Mesendoderm (in vitro differentiated cells): ENCODE results near the gene PTDSS2.

Experiments
- DNase-seq: peaks from one replicate; pipeline ENCODE4 v3.0.0; 2013
- H2AK5ac ChIP-seq: 2 replicates; pipeline ENCODE4 v1.6.1; 2013; ENCODE audit warnings: low read length, inconsistent platforms
- H2BK120ac ChIP-seq: 2 replicates; pipeline ENCODE4 v1.6.1; 2013; ENCODE audit warnings: low read depth, mild to moderate bottlenecking, low read length, moderate library complexity, mixed read lengths
- H2BK15ac ChIP-seq: replicated peaks from 2 replicates; pipeline ENCODE4 v1.6.1; 2013; ENCODE audit warnings: low read depth, mild to moderate bottlenecking, moderate library complexity
- H2BK5ac ChIP-seq: 2 replicates; pipeline ENCODE4 v1.6.1; 2013; ENCODE audit warnings: low read length, inconsistent platforms
- H3K18ac ChIP-seq: 2 replicates; pipeline ENCODE4 v1.6.1; 2013; ENCODE audit warnings: mild to moderate bottlenecking, low read length, mixed read lengths
- H3K23ac ChIP-seq: one replicate; pipeline ENCODE4 v1.6.1; 2013; ENCODE audit warnings: low read length
- H3K27ac ChIP-seq: 2 replicates; pipeline ENCODE4 v1.5.1; 2013; ENCODE audit warnings: low read depth, mild to moderate bottlenecking, inconsistent platforms, low read length, moderate library complexity
- H3K27me3 ChIP-seq: 2 replicates; pipeline ENCODE4 v1.6.1; 2013; ENCODE audit warnings: low read length, control low read depth, mild to moderate bottlenecking, inconsistent platforms; ENCODE audit not compliant: insufficient read depth, poor library complexity
- H3K36me3 ChIP-seq: 2 replicates; pipeline ENCODE4 v1.6.1; 2013; ENCODE audit warnings: low read length, inconsistent platforms; ENCODE audit not compliant: control insufficient read depth, insufficient read depth
- H3K4ac ChIP-seq: one replicate; pipeline ENCODE4 v1.6.1; 2013; ENCODE audit warnings: low read depth, mild to moderate bottlenecking, low read length, moderate library complexity
- H3K4me1 ChIP-seq: 2 replicates; pipeline ENCODE4 v1.6.1; 2013; ENCODE audit warnings: low read depth, low read length, inconsistent platforms; ENCODE audit not compliant: control insufficient read depth
- H3K4me2 ChIP-seq: 2 replicates; pipeline ENCODE4 v1.6.1; 2013; ENCODE audit warnings: low read length
- H3K4me3 ChIP-seq: 2 replicates; pipeline ENCODE4 v1.5.1; 2013; ENCODE audit warnings: mild to moderate bottlenecking, low read length
- H3K56ac ChIP-seq: one replicate; pipeline ENCODE4 v1.6.1; 2013; ENCODE audit warnings: low read length
- H3K79me1 ChIP-seq: 2 replicates; pipeline ENCODE4 v1.6.1; 2013; ENCODE audit warnings: low read length, inconsistent platforms
- H3K79me2 ChIP-seq: 2 replicates; pipeline ENCODE4 v1.6.1; 2013; ENCODE audit warnings: mild to moderate bottlenecking, low read length; ENCODE audit not compliant: control insufficient read depth, insufficient read depth
- H3K9ac ChIP-seq: 2 replicates; pipeline ENCODE4 v1.6.1; 2013; ENCODE audit warnings: low read length, inconsistent platforms
- H4K5ac ChIP-seq: one replicate; pipeline ENCODE4 v1.6.1; 2013; ENCODE audit warnings: low read length
- H4K8ac ChIP-seq: one replicate; pipeline ENCODE4 v1.6.1; 2013; ENCODE audit warnings: low read depth, mild to moderate bottlenecking, control low read depth, low read length, moderate library complexity
- WGBS: extraction: QIAGEN DNeasy Blood & Tissue Kit; methylation state at CpG from one replicate; pipeline ENCODE4 v1.1.7; 2013; ENCODE audit warnings: low lambda C conversion rate, missing lambda C conversion rate; ENCODE audit not compliant: insufficient coverage; ENCODE audit errors: extremely low coverage; 5-methylcytosine and 5-hydroxymethylcytosine counted together

The PTDSS2 gene

GRCh38 chr11:472272-472671, 22.2 kb downstream of the PTDSS2 start:
- Histone ChIP-seq H3K18ac (no peak overlapping the region), H2BK5ac (no peak overlapping the region), H3K36me3 (peaks cover 2% of the 10 kb centered on the region), H4K8ac (no peak overlapping the region), H2AK5ac (no peak overlapping the region), H3K4me2 (no peak overlapping the region), H3K56ac (no peak overlapping the region), H2BK120ac (no peak overlapping the region), H3K27ac (no peak overlapping the region), H3K4ac (no peak overlapping the region), H3K4me3 (no peak overlapping the region), H3K23ac (no peak overlapping the region), H4K5ac (no peak overlapping the region), H3K79me1 (peaks cover 14% of the 10 kb centered on the region), H3K27me3 (no peaks in the 10 kb centered on the region), H3K79me2 (peaks cover 12% of the 10 kb centered on the region), H3K9ac (no peak overlapping the region), H3K4me1 (peaks cover 4% of the 10 kb centered on the region), H2BK15ac (no peak overlapping the region)
- no peak for DNase-seq
- WGBS, result no CpG with 5 or more reads among the region's 13 CpGs

GRCh38 chr11:472816-473215, 22.7 kb downstream of the PTDSS2 start:
- no peak overlapping the region for H3K27ac ChIP-seq
- no peak overlapping the region for H3K23ac ChIP-seq
- H3K36me3 ChIP-seq, result peaks cover 2% of the 10 kb centered on the region
- no peak overlapping the region for H4K5ac ChIP-seq
- H4K8ac ChIP-seq, result no peak overlapping the region
- peaks cover 12% of the 10 kb centered on the region for H3K79me2 ChIP-seq
- H2AK5ac ChIP-seq, result no peak overlapping the region
- WGBS, result no CpG with 5 or more reads among the region's 28 CpGs
- no peaks in the 10 kb centered on the region for H3K27me3 ChIP-seq
- no peak overlapping the region for H2BK15ac ChIP-seq
- no peak overlapping the region for H3K18ac ChIP-seq
- no peak for DNase-seq
- H3K4me1 ChIP-seq, result peaks cover 4% of the 10 kb centered on the region
- no peak overlapping the region for H2BK120ac ChIP-seq
- no peak overlapping the region for H2BK5ac ChIP-seq
- H3K9ac ChIP-seq, result no peak overlapping the region
- no peak overlapping the region for H3K4me3 ChIP-seq
- no peak overlapping the region for H3K4me2 ChIP-seq
- H3K56ac ChIP-seq, result no peak overlapping the region
- no peak overlapping the region for H3K4ac ChIP-seq
- peaks cover 14% of the 10 kb centered on the region for H3K79me1 ChIP-seq

- Histone ChIP-seq H3K79me1 (peaks cover 14% of the 10 kb centered on the region), H4K5ac (no peak overlapping the region), H4K8ac (no peak overlapping the region), H3K4me3 (no peak overlapping the region), H2BK15ac (no peak overlapping the region), H3K27me3 (no peaks in the 10 kb centered on the region), H3K36me3 (peaks cover 2% of the 10 kb centered on the region), H3K4ac (no peak overlapping the region), H3K18ac (no peak overlapping the region), H2AK5ac (no peak overlapping the region), H2BK5ac (no peak overlapping the region), H3K9ac (no peak overlapping the region), H2BK120ac (no peak overlapping the region), H3K4me2 (no peak overlapping the region), H3K4me1 (peaks cover 4% of the 10 kb centered on the region), H3K79me2 (peaks cover 12% of the 10 kb centered on the region), H3K23ac (no peak overlapping the region), H3K56ac (no peak overlapping the region), H3K27ac (no peak overlapping the region)
- no peak for DNase-seq
- no CpG with 5 or more reads among the region's 19 CpGs for WGBS
These were observed 23.3 kb downstream of the PTDSS2 start for GRCh38 chr11:473415-473814.

DNA sequence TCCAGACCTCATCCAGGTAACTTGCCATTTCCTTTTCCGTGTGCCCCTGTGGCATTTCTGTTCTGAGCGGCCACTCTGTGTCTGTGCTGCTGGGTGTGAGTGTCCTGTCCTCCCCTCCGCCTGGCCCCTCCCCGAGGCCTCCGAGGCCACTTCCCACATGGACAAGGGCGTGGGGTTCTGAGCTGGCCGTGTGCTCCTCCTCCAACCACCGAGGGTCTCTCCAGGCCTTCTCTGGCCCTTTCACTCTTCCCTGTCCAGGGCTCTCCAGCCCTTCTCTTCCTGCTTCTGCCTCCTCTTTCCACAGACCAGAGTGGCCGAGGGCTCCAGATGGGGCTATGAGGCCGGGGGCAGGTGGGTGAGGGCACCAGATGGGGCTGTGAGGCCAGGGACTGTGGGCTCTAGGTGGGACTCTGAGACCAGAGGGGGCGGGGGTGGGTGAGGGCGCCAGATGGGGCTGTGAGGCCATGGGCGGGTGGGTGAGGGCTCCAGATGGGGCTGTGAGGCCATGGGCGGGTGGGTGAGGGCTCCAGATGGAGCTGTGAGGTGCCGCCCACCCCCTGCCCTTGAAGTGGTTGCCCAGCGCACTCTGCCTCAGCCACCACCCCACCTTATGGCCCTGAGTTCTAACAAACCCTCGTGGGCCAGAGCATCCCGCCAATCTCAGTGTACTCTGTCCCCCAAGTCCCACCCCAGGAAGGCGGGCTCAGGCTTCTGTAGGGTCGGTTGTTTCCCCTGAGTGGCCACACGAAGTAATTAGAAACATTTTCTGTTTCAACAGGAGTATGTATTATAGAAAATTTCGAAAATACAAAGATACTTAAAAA, 24.1 kb downstream of the PTDSS2 start:
- no peak overlapping the region for H3K23ac ChIP-seq
- WGBS, result no CpG with 5 or more reads among the region's 22 CpGs

DNA sequence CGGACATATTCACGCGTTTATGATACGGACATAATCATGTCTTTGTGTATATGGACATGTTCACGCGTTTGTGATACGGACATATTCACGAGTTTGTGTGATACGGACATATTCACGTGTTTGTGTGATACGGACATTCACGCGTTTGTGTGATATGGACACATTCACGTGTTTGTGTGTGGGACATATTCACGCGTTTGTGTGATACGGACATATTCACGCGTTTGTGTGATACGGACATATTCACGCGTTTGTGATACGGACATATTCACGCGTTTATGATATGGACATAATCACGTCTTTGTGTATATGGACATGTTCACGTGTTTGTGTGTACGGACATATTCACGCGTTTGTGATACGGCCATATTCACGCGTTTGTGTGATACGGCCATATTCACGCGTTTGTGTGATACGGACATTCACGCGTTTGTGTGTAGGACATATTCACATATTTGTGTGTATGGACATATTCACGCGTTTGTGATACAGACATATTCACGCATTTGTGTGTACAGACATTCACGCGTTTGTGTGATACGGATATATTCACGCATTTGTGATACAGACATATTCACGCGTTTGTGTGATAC, 24.9 kb downstream of the PTDSS2 start:
- Histone ChIP-seq H2AK5ac (no peak overlapping the region), H3K9ac (no peak overlapping the region), H3K4me3 (no peak overlapping the region), H4K8ac (no peak overlapping the region), H3K4me2 (no peak overlapping the region), H2BK120ac (no peak overlapping the region), H4K5ac (no peak overlapping the region), H3K23ac (peak overlapping the region; percentile 66), H3K27me3 (no peaks in the 10 kb centered on the region), H3K4me1 (no peaks in the 10 kb centered on the region), H3K79me1 (peaks cover 13% of the 10 kb centered on the region), H2BK15ac (no peak overlapping the region), H3K4ac (no peak overlapping the region), H3K18ac (no peak overlapping the region), H3K56ac (no peak overlapping the region), H3K79me2 (peaks cover 11% of the 10 kb centered on the region), H3K27ac (no peak overlapping the region), H2BK5ac (no peak overlapping the region), H3K36me3 (peaks cover 2% of the 10 kb centered on the region)
- no CpG with 5 or more reads among the region's 48 CpGs for WGBS
- DNase-seq, result no peak

More for the DNA sequence above, 24.1 kb downstream of the PTDSS2 start:
- Histone ChIP-seq H3K79me2 (peaks cover 12% of the 10 kb centered on the region), H3K56ac (peak overlapping the region; percentile 60), H4K5ac (no peak overlapping the region), H2AK5ac (no peak overlapping the region), H3K4me3 (no peak overlapping the region), H3K27ac (no peak overlapping the region), H3K27me3 (no peaks in the 10 kb centered on the region), H3K4me2 (no peak overlapping the region), H2BK15ac (no peak overlapping the region), H4K8ac (no peak overlapping the region), H2BK5ac (no peak overlapping the region), H3K18ac (no peak overlapping the region), H3K36me3 (peaks cover 2% of the 10 kb centered on the region), H3K4ac (no peak overlapping the region), H3K79me1 (peaks cover 14% of the 10 kb centered on the region), H2BK120ac (no peak overlapping the region), H3K9ac (no peak overlapping the region), H3K4me1 (peaks cover 4% of the 10 kb centered on the region)
- no peak for DNase-seq
